Measurements from ENCODE around the gene DTX3.
"Not testable (repeated sequence)": the region's sequence is repeated elsewhere in the genome, so short reads cannot be mapped to it uniquely, and the experiment has no call there.

DTX3 gene

GRCh38 chr12:57632958-57633840, 28.6 kb downstream of the DTX3 start, which contains the start of gene B4GALNT1:
Gene B4GALNT1 (minus strand): TSS chr12:57633201. CDS start chr12:57632132, 1,069 bp downstream.
- DNase-seq, result peak; percentile 57

GRCh38 chr12:57636731-57637130, 32.1 kb downstream of the DTX3 start:
- not testable (repeated sequence) for DNase-seq

GRCh38 chr12:57637364-57637763, 32.7 kb downstream of the DTX3 start:
- DNase-seq, result no peak

GRCh38 chr12:57638096-57638495, 33.5 kb downstream of the DTX3 start:
- DNase-seq, result no peak

- DNase-seq, result no peak
These were observed 35.8 kb downstream of the DTX3 start for GRCh38 chr12:57640175-57641042.

- DNase-seq, result no peak
These were observed 37.2 kb downstream of the DTX3 start for GRCh38 chr12:57641699-57642442.

- not testable (repeated sequence) for DNase-seq
These were observed 41.5 kb downstream of the DTX3 start for GRCh38 chr12:57645990-57646658.

GRCh38 chr12:57646659-57647049, 42.0 kb downstream of the DTX3 start:
- not testable (repeated sequence) for DNase-seq

GRCh38 chr12:57654042-57654441, 49.4 kb downstream of the DTX3 start:
- no peak for DNase-seq

- no peak for DNase-seq
These were observed 51.1 kb downstream of the DTX3 start for GRCh38 chr12:57655541-57656240.

- DNase-seq, result not testable (repeated sequence)
These were observed 51.8 kb downstream of the DTX3 start for GRCh38 chr12:57656408-57656807.

- no peak for DNase-seq
These were observed 53.1 kb downstream of the DTX3 start for GRCh38 chr12:57657744-57658143.

GRCh38 chr12:57658890-57659289, 54.3 kb downstream of the DTX3 start:
- DNase-seq, result no peak
